ENCODE measurements around the gene PRKCB.
"Not testable (repeated sequence)": the region's sequence is repeated elsewhere in the genome, so short reads cannot be mapped to it uniquely, and the experiment has no call there.

The PRKCB gene

DNA sequence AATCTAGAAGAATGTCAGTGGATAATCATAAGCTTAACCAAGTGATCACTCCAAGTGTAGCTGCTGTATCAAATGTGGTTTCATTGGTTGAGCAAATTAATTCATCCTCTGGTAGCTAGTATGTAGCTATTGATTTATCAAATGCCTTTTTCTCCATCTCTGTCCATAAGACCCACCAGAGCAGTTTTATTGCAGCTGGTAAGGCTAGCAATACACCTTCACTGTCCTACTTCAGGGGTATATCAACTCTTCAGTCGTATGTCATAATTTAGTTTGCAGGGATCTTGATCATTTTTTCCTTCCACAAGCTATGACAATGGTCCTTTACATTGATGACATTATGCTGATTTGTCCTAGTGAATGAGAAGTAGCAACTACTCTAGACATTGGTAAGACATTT lies 158.8 kb downstream of the PRKCB start:
- in situ Hi-C loops (cut with HindIII; ENCODE audit: low sequenced_read_pairs) = no loop called here

DNA sequence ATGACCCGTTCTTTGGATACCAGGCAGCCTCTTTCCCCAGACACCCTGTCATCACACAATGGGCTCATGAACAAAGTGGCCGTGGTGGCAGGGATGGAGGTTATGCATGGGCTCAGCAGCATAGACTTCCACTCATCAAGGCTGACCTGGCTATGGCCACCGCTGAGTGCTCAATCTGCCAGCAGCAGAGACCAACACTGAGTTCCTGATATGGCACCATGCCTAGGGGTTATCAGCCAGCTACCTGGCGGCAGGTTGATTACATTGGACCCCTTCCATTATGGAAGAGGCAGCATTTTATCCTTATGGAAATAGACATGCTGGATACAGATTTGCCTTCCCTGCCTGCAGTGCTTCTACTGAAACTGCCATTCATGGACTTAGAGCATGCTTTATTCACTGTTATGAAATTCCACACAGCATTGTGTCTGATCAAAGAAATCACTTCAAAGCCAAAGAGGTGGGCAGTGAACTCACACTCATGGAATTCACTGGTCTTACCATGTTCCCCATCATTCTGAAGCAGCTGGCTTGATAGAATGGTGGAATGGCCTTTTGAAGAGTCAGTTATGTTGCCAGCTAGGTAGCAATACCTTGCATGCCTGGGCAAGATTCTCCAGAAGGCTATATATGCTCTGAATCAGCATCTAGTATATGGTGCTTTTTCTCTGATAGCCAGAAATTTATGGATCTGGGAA lies 160.6 kb downstream of the PRKCB start:
- in situ Hi-C loops (cut with HindIII; ENCODE audit: low sequenced_read_pairs) = no loop called here

DNA sequence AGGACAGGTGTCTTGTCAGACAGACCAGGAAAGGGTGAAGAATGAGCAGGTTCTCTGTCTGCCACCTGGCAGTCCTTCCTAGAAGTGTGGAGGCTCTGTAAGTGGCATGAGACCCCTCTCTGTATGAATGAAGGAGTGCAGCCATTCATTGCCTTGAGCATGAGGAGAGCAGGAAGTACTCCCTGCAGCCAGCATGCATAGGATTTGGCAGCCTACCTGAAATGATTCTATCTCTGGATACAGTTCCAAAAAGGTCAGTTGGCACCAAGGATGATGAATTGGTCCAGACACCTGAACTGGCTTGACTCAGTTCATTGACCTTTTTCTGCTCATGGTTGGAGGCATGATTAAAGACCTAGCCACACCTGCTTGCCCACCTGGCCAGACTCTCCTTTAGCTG lies 163.0 kb downstream of the PRKCB start:
- in situ Hi-C loops (cut with HindIII; ENCODE audit: low sequenced_read_pairs) = no loop called here

DNA sequence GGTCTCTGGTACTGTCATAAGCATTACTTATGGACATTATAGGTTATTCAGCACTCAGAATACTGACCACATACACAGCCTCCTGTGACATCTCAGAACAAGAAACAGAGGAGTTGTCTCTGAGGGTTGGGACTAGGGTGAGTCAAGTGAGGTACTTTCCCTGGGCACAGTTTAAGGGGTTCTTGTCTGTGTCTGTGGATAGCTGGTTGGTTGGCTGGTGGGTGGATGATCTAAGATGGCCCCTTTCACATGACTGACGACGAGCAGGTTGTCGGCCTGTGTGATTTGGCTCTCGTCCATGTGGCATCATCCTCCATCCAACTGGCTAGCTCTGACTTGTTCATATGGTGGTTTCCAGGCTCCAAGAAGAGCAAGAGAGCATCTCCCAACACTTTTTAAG lies 163.9 kb downstream of the PRKCB start:
- in situ Hi-C loops (cut with HindIII; ENCODE audit: low sequenced_read_pairs) = loop anchor here (5.0 kb wide), 1 partner anchor 57 kb away; no protein-coding TSS in a partner anchor

DNA sequence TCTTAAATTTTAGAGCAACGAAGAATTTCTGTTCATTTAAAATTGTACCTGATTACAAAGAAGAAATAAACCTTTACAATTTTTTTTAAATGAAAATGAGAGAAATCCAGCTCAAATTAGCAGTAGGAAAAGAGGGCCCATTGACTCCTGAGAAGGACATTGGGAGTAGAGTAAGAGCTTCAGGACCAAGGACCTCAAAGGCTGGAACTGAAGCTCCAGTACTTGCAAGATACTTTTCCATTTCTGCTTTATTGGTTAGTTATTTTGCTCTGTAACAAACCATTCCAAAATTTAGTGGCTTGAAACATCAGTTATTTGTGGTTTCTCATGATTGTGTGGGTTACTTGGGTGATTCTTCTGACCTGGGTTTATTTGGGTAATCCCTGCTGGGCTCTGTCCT lies 165.9 kb downstream of the PRKCB start:
- in situ Hi-C loops (cut with HindIII; ENCODE audit: low sequenced_read_pairs) = loop anchor here (5.0 kb wide), 1 partner anchor 59 kb away; no protein-coding TSS in a partner anchor

DNA sequence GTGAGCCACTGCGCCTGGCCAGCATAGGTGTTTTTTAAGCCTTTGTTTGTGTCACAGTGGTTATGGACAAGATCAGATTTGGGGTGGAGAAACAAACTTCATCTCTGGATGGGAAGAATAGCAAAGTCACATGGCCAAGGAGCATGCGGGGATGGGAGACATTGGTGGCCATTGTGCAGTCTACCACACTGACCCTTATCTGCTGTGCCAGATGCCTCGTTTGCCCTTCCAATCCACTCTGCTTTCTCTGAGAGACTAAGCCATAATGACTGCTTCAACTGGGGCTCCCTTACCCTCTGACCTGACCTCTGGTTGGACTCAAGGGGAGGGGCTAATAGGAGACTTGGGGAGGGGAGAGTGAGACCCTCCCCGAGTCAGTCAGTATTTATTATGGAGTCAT lies 166.8 kb downstream of the PRKCB start:
- in situ Hi-C loops (cut with HindIII; ENCODE audit: low sequenced_read_pairs) = loop anchor here (5.0 kb wide), 1 partner anchor 60 kb away; no protein-coding TSS in a partner anchor

DNA sequence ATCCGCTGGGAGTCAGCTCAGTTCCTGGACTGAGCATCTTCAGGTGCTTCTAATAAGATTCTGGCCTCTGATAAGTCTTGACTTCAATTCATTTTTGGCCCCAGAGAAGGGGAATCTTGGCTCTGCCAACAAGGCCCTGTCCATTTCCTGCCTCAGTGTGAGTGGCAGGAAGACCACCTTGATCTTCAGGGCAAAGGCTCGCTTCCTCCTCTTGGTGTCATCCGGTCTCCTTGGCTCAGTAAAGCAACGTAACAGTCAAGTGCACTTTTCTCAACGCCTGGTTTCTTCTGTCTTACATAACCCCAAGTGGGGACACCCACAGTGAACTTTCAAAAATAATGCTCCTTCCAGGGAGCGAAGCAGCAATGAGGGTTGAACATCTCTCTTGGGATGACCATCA lies 169.8 kb downstream of the PRKCB start:
- in situ Hi-C loops (cut with HindIII; ENCODE audit: low sequenced_read_pairs) = no loop called here

DNA sequence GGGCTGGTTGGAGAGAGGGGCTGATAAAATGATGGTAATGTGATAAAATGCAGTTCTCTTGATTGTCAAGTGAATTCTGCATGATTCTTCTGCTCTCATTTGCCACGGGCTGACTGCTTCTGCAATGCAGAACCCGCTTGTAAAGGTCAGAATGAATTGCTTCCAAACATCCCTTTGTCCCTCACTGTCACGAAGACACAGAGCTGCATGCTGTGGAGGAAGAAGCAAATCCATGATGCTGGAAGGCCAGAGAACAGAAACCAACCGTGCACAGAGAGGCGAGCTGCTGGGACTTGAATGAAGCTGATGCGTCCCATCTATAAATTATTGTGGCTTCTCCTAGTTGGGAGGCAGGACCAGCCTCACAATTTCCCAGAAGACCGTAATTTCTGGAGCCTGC lies 171.6 kb downstream of the PRKCB start:
- in situ Hi-C loops (cut with HindIII; ENCODE audit: low sequenced_read_pairs) = no loop called here

DNA sequence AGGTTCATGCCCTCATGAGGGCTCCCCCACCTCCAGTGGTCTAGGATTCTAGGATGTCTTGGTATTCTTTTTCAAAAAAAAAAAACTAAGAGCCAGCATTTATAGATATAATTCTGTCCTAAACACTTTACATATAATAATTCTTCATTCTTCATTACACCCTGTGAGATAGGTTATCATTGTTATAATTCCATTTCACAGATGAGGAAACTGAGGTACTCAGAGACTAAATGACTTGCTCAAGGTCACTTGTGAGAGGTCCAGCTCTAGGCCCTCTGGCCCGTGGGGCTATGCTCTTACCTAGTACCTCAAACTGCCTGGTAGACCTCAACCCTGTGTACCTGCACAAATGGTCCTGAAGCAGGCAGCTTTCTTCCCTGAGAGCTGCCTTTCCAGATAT lies 172.2 kb downstream of the PRKCB start:
- in situ Hi-C loops (cut with HindIII; ENCODE audit: low sequenced_read_pairs) = no loop called here

DNA sequence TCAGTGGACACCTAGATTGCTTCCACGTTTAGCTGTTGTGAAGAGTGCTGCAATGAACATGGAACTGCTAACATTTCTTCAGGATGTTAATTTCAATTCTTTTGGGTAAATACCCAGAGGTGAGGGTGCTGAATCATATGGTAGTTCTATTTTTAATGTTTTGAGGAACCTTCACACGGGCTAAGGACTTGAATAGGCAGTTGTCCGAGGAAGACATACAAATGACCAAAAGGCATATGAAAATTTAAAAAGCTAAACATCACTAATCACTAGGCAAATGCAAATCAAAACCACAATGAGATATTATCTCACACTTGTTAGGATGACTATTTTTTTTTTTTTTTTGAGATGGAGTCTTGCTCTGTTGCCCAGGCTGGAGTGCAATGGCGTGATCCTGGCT lies 173.3 kb downstream of the PRKCB start:
- in situ Hi-C loops (cut with HindIII; ENCODE audit: low sequenced_read_pairs) = no loop called here

DNA sequence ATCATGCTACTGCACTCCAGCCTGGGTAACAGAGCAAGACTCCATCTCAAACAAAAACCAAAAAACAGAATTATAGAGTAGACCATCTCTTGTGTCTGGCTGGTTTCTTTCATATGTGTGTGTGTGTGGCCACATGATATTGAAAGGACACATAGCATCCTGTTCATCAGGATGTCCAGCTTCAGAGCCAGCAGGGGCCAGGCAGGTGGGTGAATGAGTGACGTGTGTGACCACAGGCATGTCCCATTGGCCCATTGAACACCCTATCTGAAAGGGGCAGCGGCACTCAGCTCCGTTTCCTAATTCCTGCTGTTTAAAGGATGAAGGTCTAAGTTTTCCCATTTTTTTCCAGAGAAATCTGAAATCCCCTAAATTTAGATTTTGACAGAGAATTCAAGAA lies 174.2 kb downstream of the PRKCB start:
- in situ Hi-C loops (cut with HindIII; ENCODE audit: low sequenced_read_pairs) = no loop called here

DNA sequence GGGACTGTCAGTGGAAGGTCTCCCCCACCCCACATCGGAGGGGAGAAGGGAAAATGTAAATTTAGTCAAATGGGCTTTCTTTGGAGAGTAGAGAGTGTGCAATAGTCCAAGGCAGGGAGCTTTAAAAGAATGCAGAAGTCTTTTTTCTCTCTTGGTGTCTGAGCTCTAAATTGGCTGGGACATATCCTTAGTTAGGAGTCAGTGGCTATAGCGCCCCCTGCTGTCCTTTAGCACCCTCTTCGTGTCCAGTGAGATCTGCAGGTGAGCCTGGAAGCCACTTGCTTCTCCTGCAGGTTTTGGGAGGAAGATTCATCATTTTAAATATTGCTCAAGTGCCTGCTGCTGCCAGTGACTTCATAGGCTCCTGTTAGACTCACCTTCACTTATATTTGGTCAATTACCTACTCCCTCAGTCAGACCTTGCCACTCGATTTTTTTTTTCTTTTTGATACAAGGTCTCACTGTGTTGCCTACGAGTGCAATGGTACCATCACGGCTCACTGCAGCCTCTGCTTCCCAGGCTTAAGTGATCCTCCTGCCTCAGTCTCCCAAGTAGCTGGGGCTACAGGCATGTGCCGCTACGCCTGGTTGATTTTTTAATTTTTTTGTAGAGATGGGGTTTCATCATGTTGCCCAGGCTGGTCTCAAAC lies 174.8 kb downstream of the PRKCB start:
- in situ Hi-C loops (cut with HindIII; ENCODE audit: low sequenced_read_pairs) = no loop called here

DNA sequence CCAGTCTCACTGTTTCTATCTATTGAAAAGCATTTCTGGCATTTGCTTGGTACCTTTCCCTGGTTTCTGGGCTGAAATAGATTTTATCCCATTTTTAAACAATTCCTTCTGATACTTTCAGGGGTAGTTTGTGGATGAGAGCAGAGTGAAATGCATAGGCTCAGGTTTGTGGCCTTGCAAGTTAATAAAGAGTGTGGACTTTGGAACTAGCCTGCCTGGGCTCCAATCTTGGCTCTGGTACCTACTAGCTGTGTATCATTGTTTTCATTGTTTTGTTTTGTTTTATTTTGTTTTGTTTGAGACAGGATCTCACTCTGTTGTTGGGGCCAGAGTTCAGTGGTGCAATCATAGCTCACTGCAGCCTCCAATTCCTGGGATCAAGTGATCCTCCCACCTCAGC lies 175.5 kb downstream of the PRKCB start:
- in situ Hi-C loops (cut with HindIII; ENCODE audit: low sequenced_read_pairs) = no loop called here

DNA sequence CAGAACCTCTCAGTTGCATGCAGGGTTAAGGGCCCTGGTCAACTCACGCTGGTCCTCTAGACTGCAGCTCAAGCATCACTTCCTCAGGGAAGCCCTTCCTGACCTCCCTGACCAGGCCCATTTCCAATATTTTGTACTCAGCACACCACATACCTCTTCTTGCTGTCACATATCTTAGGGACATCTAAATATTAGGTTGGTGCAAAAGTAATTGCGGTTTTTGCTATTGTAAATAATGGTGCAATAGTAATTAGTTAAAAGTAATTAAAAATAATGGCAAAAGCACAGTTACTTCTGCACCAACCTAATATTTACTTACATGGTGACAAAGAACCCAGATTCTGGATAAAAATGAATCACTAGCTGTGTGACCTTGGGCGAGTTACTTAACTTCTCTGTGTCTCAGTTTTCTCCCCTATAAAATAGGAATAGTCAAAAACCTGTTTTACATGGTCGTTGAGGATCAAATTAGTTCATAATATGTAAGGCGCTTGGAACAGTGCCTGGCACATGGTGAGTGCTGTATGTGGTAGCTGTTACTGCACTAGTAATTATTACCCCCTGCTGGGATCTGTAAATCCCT lies 177.4 kb downstream of the PRKCB start:
- in situ Hi-C loops (cut with HindIII; ENCODE audit: low sequenced_read_pairs) = no loop called here

DNA sequence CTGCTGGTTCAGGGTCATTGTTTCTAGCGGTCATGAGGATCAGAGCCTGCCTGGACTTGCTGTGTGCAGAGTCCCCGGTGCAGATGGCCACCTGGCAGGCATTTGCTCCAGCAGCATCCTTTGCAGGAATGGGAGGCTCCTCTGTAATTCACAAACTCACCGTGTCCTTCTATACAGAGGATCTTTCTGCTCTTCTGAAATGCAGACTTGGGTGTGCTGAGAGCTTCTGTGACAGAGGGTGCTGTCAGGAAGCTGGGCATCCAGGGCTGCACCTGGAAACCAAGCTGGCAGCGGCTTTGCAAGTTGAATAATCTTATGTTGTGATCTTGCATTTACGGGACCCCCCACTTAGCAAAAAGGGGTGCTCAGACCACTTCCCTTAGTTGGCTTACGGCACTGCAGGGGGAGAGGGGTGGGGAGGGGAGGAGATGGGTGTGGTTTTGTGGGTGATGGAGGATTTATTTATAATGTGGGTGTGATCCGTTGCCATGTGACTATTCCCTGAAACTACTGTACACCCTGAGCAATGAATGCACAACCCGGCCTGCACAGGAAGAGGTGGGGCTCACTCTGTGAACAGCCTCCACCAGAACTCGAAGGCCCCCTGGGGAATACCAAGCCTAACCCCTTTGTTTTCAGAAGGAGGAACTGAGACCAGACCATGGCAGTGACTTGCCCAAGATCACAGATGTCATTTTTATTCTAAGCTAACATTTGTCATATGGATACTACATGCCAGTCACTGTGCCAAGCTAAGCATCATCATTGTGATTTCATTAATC lies 178.3 kb downstream of the PRKCB start:
- in situ Hi-C loops (cut with HindIII; ENCODE audit: low sequenced_read_pairs) = no loop called here

DNA sequence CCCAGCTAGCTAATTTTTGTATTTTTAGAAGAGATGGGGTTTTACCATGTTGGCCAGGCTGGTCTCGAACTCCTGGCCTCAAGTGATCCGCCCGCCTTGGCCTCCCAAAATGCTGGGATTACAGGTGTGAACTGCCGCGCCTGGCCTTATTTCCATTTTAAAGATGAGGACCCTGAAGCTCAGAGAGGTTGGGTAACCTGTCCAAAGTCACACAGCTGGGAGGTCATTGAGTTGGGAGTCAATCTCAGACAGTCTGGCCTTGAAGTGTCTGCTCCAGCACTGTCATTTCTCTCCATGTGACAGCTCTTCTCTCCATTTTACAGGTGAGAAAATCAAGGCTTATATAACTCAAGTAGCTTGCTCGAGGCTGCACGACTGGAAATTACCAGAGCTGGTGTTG lies 179.2 kb downstream of the PRKCB start:
- in situ Hi-C loops (cut with HindIII; ENCODE audit: low sequenced_read_pairs) = not testable (repeated sequence)

DNA sequence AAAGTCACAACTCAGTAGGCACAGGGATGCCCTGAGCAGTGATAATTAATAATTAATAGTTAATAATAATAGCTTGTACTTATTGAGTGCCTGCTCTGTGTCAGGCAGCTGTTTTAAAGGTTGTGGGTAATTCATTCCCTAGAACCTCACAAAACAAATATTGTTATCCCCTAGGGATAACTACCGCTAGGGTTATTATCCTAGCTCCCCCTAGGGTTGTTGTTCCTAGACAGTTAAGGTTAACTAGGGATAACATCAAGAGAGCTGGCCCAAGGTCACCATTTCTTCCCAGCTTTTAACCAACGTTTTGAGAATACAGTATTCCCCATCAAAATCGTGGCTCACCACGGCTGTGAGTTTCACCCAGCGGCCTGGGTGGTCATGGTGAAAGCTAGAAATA lies 180.1 kb downstream of the PRKCB start:
- in situ Hi-C loops (cut with HindIII; ENCODE audit: low sequenced_read_pairs) = no loop called here

DNA sequence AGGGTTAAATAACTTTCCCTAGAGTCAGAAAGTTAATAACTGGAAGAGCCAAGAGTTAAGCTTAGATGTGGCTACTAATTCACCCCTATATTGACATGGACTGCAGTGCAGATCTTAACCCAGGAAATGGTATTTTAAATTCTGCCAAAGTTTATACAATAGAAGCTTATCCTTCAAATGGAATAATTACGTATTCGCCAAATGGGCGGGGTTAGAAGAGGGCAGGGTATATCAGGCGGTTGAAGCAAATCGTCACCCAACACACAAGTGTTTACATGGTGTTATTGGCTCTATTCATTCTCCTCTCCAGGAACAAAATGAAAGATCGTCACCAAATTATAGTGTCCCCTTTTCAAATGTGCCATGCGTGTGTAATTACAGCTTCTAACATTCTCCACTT lies 182.7 kb downstream of the PRKCB start:
- in situ Hi-C loops (cut with HindIII; ENCODE audit: low sequenced_read_pairs) = no loop called here

DNA sequence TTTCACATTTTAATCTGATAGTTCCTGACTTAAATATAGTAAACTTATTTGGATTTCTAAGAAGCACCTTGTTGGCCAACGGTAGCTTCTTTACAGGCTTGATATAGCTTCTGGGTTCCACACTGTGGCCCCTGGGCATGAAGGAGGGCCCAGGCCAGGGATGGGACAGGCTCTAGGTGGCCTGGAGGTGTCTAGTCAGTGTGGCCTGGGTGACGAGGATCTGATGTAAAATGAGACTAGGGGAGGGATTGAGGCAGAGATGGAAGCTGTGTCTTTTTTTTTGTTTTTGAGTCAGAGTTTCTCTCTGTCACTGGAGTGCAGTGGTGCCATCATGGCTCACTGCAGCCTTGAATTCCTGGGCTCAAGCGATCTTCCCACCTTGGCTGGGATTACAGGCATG lies 187.0 kb downstream of the PRKCB start:
- in situ Hi-C loops (cut with HindIII; ENCODE audit: low sequenced_read_pairs) = no loop called here

DNA sequence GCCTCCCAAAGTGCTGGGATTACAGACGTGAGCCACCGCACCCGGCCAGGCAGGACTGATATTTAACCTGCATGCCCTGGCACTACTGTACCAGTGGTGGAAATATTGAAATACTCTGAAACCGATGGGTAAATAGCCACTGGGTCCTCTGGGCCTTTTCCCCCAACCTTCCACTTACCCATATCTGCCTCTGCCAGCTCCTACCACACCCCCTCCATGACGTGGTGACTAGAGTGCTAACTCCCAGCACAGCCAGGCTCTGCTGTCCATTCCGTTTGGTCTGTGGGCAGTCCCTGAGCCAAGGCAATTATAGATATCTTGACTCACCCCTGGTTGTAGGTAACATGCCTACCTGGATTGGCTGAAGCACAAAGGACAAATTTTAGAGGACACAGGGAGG lies 187.8 kb downstream of the PRKCB start:
- in situ Hi-C loops (cut with HindIII; ENCODE audit: low sequenced_read_pairs) = no loop called here

DNA sequence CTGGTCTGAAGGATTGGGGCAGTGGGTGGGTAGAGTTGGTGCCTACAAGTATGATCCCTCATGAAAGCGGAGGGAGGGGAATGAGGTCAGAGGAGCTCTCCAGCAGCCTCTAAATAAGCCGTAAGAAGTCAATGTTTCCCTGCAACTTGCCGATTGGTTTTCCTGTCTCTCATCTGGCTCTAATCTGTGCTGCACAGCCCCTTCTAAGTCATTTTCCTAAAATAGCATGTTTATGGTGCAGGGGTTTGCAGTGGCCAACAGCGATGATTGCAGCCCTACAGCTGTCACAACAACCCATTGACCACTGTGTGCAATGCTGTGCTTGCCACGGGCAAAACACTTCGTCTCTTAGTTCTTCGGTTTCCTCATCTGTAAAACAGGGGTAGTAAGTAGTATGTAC lies 189.2 kb downstream of the PRKCB start:
- in situ Hi-C loops (cut with HindIII; ENCODE audit: low sequenced_read_pairs) = no loop called here

DNA sequence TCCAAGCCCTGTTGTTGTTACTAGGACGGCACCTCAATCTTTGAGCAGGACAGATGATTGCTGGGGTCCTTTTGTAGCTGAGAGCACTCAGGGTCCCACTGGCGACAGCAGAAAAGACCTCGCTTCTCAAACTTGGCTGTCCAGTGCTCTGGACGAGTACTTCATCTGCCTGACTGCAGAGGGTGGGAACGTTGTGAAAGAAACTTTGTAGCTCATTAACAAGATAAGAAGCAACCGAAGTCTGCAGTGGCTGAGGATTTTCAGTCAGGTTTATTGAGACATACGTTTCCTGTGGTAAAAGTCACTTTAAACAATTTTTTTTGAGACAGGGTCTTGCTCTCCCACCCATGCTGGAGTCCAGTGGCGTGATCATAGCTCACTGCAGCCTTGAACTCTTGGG lies 191.7 kb downstream of the PRKCB start:
- in situ Hi-C loops (cut with HindIII; ENCODE audit: low sequenced_read_pairs) = no loop called here

All from endothelial cell of hepatic sinusoid (primary cell).